ENCODE results near the gene SOX12.

SOX12 gene

GRCh38 chr20:312866-313265 is 12.5 kb upstream of the SOX12 start:
- TF ChIP-seq CTCF (IDR thresholded peaks at IDR 0.05; ENCODE audit: low read depth, low read length), result no peak
- H3K9me3 ChIP-seq (ENCODE audit: severe bottlenecking), result no peaks in the 10 kb centered on the region
- H3K27me3 ChIP-seq (ENCODE audit: insufficient read depth, low read depth, severe bottlenecking), result no peaks in the 10 kb centered on the region
- H3K36me3 ChIP-seq, result no peaks in the 10 kb centered on the region
- H3K27ac ChIP-seq, result no peak overlapping the region
- H3K4me3 ChIP-seq (ENCODE audit: low read depth, low read length), result no peak overlapping the region
- DNase-seq, result no peak

- H3K9me3 ChIP-seq (ENCODE audit: severe bottlenecking), result no peaks in the 10 kb centered on the region
- TF ChIP-seq CTCF (IDR thresholded peaks at IDR 0.05; ENCODE audit: low read depth, low read length), result no peak
- no peaks in the 10 kb centered on the region for H3K36me3 ChIP-seq
- no peak overlapping the region for H3K4me3 ChIP-seq (ENCODE audit: low read depth, low read length)
- DNase-seq, result no peak
- no peak overlapping the region for H3K27ac ChIP-seq
- H3K27me3 ChIP-seq (ENCODE audit: insufficient read depth, low read depth, severe bottlenecking), result no peaks in the 10 kb centered on the region
These were observed 11.9 kb upstream of the SOX12 start for GRCh38 chr20:313402-313801.

GRCh38 chr20:313948-314347 is 11.4 kb upstream of the SOX12 start:
- Histone ChIP-seq H3K27ac (no peak overlapping the region), H3K36me3 (no peaks in the 10 kb centered on the region), H3K9me3 (ENCODE audit: severe bottlenecking) (no peaks in the 10 kb centered on the region), H3K4me3 (ENCODE audit: low read depth, low read length) (no peak overlapping the region), H3K27me3 (ENCODE audit: insufficient read depth, low read depth, severe bottlenecking) (no peaks in the 10 kb centered on the region)
- TF ChIP-seq CTCF (IDR thresholded peaks at IDR 0.05; ENCODE audit: low read depth, low read length), result no peak
- DNase-seq, result no peak

DNA sequence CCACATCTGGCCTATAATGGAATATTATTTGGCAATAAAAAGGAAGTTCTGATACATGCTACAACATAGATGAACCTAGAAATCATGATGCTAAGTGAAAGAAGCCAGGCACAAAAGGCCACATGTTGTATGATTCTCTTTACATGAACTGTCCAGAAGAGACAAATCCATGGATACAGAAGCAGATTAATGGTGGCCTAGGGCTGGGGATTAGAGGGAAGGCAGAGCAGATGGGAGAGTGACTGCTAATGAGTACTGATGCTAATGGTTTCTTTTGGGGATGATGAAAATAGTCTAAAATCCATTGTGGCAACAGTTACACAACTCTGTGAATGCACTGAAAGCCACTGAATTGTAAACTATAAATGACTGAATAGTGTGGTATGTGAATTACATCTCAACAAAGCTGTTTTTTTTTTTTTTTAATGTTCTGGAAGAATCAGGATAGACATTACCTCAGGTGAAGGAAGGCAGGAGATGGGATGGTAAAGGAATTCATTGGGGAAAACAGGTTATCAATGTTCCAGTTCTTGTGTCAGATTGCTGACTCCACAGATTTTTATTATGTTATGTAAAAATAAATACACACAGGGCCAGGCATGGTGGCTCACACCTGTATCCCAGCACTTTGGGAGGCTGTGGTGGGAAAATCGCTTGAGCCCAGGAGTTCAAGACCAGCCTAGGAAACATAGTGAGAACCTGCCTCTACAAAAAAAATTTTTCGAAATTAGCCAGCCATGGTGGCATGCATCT is 8.9 kb upstream of the SOX12 start:
- no peaks in the 10 kb centered on the region for H3K27me3 ChIP-seq (ENCODE audit: insufficient read depth, low read depth, severe bottlenecking)
- no peak for TF ChIP-seq CTCF (IDR thresholded peaks at IDR 0.05; ENCODE audit: low read depth, low read length)
- no peaks in the 10 kb centered on the region for H3K9me3 ChIP-seq (ENCODE audit: severe bottlenecking)
- H3K27ac ChIP-seq, result peak overlapping the region; percentile 61
- no peak overlapping the region for H3K4me3 ChIP-seq (ENCODE audit: low read depth, low read length)
- H3K36me3 ChIP-seq, result no peaks in the 10 kb centered on the region
- DNase-seq, result peak; percentile 73

GRCh38 chr20:324177-325044 is 941 bp upstream of the SOX12 start:
- Histone ChIP-seq H3K4me3 (ENCODE audit: low read depth, low read length) (peak overlapping the region; percentile 93), H3K9me3 (ENCODE audit: severe bottlenecking) (no peaks in the 10 kb centered on the region), H3K27ac (peak overlapping the region; percentile 82), H3K27me3 (ENCODE audit: insufficient read depth, low read depth, severe bottlenecking) (no peaks in the 10 kb centered on the region), H3K36me3 (peaks cover 24% of the 10 kb centered on the region)
- DNase-seq, result peak; percentile 95
- TF ChIP-seq CTCF (IDR thresholded peaks at IDR 0.05; ENCODE audit: low read depth, low read length), result peak; percentile 45

Data from WERI-Rb-1 (cell line).